Ecto neural progenitor cell (in vitro differentiated cells): ENCODE results near the gene B3GLCT.

Source experiments
- DNase-seq: peaks from one replicate; pipeline ENCODE4 v3.0.0-alpha.2; 2018; ENCODE audit warnings: low spot score

B3GLCT gene

DNA sequence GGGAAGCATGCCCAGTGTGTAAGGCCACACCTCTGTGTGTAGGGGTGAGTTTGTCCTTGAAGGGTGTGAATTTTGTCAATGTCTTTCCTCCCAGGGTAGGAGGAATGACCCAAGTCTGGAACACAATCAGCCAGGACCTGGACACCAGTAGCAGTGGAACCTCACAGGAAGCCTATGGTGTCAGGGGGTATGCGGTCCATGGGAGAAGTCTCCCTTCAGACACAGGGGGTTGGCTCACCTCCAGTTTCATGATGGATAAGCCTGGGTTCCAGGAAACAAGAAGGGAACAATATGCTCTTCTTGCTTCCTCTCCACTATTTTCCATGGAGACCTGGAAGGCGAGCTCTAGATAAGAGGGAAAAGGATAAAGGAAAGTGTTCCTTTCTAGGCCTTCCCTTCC, 23.9 kb downstream of the B3GLCT start:
- no peak for DNase-seq

DNA sequence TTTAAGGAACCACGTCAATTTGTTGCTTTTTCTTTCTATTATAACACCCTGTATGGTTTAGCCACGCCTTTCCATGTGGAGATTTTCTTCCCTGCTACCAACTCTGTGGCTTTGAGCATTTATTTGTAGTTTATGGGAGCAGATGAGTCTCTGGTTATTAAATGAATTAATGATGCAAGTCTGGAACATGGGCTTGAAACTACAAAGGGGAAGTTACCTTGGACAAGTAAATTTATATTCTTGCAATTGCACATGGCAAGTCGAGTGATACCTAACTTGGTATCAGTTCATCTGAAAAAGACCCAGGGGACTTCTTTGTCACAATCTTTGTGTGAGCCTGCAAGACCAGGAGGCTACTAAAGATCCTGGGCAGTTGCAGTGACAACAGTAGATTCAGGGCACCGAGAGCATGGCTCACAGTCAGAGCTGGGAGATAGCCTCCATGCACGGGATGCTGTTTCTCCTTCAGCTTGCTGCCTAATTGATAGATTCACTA, 24.4 kb downstream of the B3GLCT start:
- no peak for DNase-seq

DNA sequence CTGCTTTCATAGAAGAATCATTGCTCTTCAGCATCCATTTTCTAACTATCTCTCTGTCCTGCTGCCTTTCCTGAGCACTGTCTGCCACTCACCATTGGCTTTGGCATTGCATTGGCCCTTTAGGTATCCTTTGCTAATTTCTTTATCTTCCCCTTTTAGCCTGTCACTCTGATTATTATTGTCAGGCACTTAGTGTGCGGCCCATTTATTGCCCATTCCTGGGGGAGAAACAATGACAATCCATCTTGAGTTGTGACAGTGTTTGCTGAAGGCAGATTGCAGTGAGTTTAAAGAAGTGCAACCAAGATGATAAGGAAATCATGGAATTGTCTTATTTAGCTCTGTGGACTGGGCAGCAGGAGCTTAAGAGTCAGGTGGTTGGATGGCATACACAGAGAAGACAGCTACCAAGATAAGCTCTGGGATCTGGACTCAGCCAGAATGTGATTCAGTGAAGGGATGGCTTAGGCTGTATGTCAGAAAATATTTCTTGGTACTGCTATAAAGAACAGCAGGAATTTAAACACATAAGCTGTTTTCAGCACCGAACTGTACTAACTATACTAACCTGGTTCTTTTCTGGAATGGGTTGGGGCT, 25.3 kb downstream of the B3GLCT start:
- DNase-seq = no peak

DNA sequence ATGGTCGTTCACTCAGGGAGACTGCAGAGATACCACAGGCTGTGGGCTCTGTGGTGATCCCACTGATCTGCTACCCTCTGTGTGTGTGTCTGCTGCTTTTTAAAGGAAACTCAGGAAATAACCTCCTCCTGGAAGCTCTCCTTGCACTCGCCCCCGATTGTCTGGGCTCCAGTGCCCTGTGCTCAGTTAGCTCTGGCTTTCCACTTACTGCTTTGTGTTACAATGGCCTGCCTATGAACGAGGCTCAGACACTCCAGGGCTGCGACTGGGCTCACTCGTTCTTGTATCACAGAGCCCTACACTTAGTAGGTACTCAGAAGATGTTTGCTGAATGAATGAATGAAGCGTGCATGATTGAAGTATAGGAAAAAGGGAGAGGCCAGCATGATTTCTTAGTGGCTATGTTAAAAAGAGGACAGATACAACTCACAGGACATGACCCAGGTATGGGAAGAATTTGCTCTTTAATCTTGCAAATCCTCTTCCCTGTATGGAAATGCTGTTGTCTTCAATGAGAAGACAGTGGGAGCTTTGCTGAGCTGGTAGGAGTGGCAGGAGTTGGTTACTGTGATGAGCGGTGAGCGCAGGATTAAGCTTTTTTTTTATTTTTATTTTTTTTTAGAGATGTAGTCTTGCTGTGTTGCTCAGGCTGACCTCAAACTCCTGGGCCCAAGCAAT, 26.4 kb downstream of the B3GLCT start:
- DNase-seq = no peak

DNA sequence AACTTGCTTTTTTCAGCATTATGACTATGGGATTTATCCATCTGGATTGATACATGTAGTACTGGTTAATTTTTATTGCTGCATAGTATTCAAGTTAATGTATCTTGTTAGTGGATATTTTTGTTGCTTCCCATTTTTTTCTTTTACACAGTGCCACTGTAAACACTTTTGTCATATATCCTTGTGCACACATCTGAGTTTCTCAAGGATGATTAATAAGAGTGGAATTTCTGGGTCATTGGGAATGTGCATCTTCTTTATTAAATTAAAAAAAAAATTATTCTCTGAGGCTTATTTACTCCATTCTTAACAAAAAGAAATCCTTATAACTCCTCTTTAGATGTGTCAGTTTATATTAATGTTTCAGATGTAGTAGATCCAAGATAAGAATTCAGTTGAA, 27.3 kb downstream of the B3GLCT start:
- DNase-seq = no peak

DNA sequence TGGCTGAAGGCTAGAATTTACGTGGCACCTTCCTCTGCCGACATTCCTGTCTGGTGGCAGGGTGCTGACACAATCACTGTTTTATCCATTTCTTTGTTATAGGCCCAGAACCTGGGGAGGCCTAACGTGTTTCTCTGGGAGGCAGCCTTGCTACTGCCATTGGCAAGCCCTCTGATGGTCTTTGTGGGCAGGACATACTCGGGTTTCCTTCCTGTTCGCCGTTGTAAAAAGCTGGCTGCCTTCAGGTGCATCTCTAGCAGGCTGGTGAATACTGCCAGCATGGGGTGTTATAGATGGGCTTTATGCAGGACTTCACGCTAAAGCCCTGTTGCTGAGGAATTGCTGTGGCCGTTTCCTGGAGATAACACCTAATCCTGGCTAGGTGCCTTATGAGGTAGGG, 28.1 kb downstream of the B3GLCT start:
- DNase-seq = no peak

DNA sequence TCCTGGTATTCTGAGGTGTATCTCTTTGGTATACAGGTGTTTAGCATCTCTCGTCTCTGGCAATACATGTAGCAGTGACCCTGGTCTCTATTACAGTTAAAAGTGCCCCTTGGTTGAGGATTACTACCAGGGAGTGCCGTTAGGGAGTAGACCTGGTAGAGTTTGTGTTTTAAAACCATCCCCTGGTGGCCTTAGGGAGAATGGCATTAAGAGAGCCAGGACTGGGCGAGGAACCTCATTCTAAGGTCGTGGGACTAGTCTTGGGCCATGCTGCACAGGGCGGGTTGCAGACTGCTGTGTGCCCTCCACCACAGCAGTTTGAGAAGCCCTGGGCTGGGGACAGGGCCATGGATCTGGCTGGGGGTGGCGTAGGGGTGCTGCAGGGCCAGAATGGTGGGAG, 35.0 kb downstream of the B3GLCT start:
- no peak for DNase-seq

DNA sequence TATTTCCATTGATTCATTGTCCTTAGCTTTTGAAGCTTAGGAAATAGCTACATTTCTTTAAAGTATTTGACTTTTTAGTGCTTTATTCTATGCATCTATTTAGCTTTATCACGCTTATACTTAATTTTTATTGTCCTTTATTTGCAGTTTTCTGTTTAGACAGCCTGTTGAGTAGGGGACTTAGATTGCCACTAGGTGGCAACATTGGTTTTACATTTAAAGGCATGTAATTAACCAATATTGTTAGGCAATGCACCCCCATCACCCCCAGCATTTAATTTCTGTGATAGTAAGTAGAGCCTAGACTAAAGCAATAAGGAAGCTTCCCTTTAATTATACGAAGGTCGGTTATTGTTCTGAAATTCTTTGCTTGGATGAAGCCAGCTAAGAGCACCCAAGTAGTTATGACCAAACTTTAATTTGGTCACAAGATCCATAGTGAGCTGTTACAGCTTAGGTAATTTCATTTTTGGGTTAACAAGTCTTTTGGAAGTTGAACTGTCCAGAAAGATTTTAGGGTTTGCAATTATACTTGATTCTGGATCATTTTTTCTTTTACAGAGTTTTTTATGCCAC, 36.5 kb downstream of the B3GLCT start:
- DNase-seq = no peak

DNA sequence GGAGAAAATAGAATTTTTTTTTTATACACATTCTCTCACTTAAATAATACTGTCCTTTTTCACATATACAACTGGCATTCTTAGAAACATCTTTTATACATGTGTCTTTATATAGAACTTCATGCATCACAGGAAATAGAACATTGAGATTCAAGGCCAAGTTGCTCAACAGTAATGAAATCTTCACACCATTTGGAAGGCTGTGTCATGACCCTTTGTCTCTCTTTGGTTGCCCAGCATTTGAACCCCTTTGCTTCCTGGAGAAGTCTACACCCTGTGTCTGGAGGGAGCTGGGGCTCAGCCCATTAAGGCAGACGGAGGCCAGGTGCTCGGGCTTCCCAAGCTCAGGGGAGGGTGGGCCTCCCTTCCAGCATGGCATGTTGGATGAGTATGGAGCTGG, 41.1 kb downstream of the B3GLCT start:
- DNase-seq = no peak

DNA sequence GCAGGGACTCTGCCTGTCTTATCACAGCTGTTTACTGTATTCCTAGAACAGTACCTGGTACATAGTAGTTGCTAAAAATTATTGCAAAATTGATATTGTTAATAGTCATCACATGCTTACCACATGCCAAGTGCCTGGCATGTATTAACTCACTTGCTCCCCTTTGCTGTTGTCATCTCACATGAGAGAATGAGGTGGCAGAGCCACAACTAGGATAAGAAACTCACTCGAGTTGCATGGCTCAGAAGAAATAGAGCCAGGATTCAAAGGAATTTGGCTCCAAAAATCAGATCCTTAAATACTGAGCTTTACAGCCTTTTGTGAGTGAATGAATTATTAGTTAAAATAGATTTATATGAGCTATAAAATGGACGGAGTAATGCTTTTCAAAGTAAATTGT, 42.6 kb downstream of the B3GLCT start:
- no peak for DNase-seq

DNA sequence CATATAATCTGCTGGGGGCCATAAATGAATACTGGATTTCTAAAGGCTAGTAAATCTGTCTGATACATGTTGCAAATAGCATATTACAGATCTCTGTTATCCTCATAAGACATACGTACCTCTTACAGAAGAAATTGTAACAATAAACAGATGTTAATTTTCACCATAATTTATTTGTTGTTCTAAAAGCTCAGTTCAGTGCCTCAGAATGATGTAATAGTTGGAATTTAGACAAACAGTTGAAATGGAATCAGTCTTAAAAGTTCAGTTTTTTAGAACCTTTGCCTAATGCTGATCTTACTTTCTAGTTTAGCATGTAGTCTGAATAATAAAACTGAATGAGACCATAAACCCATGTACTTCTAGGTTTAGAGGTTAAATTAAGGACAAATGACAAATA, 43.1 kb downstream of the B3GLCT start:
- no peak for DNase-seq

DNA sequence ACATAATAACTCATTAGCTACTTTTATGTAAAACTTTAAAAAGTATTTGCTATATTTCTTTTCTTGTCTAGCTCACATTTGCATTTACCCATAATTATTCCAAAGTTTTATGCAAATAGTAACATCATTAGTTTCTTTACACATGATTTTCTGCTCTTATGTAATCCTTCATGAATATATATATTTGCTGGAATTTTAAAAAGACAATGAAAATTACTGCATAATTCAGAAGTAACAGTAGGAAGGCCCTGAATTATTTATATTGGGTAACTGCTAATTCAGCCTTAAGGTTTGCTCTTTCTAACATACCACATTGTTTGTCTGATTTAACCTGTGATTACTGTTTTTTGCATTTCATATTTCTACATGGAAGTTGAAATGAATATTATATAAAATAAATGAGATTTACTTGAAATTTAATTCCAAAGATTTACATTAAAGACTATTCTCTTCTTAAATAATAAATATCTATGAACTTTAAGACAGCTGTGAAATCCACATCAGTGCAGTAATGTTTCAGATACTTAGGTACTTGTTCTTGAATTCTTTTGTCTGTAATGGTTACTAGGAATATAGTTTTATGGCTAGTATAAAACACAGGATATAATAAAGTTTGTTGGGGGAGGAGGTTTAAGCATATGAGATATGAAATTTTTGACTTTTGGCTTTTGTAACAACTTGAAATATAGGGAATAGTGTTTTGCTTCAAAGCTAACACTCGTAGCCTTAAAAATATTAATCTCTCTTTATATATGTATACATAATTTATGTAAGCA, 46.0 kb downstream of the B3GLCT start:
- no peak for DNase-seq

DNA sequence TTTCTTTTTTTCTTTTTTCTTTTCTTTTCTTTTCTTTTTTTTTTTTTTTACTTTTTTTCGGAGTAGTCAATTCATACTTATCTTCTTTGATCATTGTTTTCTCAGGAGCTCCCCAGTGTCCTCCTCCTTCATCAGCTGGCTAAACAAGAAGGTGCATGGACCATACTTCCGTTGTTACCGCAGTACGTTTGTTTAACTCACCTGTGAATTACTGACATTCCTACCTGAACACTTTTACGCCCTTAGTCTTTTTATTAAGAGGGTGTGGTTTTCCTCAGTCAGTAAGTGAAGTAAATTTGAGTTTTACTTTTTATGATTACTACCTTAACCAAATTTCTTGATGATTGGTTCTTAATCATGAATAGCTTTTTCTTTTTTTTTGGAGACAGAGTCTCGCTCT, 47.1 kb downstream of the B3GLCT start:
- no peak for DNase-seq

DNA sequence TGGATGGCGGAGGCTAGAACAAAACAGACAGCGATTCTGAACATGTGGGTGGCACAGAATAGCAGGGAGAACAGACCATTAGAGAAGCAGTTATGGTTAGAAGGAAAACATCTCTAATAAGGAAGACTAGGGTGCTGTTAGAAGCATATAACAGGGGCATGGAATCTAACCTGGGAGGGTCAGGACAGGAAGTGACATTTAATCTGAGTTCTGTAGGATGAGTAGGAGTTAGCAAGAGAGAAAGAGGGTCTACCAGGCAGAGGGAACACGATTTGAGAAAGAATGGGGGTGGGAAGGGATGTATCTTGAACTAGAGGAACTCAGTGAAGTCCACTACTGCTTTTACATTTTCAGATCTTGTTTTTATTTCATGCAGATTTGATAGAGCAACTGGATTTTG, 48.6 kb downstream of the B3GLCT start:
- no peak for DNase-seq

DNA sequence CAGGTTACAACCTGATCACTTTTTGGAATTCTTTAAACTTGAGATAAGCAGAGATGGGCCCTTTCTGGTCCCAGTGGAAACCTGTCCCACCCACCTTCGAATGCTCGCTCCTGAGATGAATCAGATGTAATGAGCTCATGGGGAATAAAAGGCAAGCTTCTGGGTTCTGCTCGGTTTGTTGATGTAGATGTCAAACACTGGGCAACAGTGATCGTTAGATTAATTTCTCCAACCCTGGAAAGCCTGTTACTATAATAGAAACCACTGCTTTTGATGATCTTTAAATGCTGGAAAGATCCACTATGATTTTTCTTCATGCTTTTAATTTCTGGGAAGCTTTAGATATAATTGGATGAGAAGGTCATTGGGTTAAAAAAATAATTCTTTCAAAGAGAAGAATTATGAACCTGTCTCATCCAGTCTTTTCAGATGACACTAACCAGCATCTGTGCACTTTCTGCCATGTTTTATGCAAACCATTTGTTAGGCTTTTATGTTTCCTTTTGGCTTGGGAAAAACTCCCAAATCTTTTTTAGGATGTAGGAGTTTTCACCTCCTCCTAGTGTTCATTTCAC, 49.3 kb downstream of the B3GLCT start:
- DNase-seq = no peak

DNA sequence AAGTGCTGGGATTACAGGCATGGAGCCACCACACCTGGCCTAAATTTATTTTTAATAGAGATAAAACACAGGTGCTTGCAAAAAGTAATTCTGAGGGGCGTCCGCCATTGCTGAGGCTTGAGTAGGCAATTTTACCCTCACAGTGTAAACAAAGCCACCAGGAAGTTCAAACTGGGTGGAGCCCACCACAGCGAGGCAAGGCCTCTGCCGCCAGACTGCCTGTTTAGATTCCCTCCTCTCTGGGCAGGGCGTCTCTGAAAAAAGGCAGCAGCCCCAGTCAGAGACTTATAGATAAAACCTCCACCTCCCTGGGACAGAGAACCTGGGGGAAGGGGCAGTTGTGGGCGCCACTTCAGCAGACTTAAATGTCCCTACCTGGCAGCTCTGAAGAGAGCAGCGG, 50.7 kb downstream of the B3GLCT start:
- no peak for DNase-seq

DNA sequence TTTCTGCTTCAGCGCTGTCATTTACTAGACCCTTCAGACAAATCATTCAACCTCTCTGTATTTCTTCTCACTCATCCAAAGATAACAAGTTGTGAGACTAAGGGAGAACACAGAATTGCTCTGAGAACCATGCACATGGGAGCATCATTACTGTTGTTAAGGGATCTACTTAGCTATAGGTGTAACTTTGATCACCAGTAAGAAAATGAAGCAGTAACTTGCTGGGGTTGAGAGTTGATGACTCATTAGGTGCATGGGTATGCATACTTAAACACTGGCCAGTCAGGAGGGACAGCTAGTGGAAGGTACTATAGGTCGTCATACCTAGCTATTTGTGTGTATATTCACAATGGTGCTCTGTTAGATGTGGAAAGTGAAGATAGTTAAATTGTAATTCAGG, 61.5 kb downstream of the B3GLCT start:
- no peak for DNase-seq

DNA sequence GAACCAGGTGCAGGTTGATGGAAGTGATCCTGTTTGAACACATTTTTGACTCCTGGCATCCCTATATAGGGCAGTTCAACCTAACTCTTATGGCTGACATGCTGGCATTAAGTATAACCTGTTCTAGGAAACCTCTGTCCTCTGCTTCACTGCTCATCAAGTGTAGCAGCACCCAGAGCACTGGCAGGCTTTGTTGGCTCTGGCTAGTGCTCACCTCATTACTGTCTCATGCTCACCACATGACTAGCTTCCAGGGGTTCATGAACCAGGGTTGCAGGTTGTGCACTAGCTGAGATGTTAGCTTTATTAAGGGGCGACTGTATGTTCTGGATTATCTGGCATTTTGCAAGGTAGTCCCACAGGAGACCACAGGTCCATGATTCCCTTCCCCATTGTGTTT, 63.6 kb downstream of the B3GLCT start:
- no peak for DNase-seq

DNA sequence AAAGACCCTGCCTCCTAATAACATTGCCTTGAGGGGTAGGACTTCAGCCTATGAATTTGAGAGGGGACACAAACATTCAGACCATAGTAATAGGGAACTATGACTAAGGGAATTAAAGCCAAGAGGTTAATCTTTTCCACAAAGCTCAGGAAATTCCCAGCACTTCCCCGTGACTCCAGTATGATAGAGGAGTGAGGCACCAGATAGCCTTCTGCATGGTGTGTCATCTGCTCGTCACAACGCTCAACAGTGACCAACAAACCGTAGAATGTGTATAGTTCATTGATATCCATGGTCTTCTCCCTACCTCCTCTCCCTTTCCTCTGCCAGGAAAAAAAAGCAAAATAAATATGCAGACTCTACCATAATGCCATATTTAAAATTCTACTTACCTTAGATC, 64.4 kb downstream of the B3GLCT start:
- DNase-seq = no peak

DNA sequence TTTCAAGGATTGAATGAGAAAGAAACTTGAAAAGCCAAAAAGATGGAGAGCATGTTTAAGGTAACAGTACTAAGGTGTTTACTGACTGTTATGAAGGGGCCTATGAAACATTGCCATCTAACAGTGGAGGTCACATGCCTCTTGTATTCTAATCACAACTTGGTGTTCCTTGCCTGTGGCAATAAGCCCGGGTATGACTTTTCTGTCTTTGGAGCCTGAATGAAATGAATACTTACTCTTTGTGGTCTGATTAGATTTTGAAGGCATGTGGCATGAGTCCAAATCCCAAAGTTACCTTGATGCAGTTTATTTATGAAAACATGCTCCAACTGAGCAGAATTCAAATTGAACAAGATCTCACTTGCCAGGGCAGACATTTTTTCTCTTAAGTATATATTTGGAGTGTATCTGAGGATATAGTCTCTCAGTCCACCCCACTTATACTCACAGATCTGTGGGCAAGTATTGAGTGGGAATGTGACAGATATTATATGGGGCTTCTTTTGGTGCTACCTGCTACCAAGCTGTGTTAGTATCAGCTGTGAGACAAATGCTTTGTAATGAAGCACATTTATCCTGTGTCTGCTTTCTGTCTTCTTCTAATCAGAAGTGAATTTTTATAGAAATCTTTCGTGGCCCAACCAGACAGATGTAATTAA, 67.5 kb downstream of the B3GLCT start:
- DNase-seq = no peak

DNA sequence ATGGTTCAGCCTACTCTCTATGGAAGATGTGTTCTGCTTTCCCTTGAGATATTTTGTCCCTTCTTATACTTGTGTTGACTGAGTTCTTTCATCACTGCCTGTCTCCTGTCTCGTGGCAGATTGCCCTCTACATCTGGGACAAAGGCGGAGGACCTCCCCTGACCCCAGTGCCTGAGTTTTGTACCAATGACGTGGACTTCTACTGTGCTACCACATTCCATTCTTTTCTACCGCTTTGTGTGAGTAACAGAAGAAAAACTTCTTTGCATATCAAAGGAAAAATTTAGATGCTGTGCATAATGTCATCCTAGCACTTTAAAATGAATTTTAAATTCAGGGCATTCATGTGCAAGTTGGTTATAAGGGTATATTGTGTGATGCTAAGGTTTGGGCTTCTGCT, 74.6 kb downstream of the B3GLCT start:
- no peak for DNase-seq

DNA sequence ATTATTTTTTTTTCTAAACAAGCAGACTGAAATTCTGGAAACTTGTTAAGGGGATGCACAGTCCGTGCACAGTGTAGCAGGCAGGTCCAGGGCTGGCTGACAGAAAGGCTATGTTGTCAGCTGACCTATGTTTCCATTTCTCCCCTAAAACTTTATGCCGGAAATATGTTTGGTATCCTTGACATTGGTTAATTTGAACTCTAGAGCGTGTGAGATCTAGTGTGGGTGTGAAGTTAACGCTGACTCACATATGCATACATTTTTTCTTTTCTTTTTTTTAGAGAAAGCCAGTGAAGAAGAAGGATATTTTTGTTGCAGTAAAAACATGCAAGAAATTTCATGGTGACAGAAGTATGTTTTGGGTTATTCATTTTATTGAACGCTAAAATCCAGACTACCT, 76.6 kb downstream of the B3GLCT start:
- no peak for DNase-seq
